Measurements from ENCODE around the gene SEC16B.

Gene SEC16B

GRCh38 chr1:177984761-177985160 is 14.9 kb upstream of the SEC16B start:
- Mint-ChIP-seq H3K9me3 (peaks cover 16% of the 10 kb centered on the region), H3K4me1 (ENCODE audit: low read depth) (no peaks in the 10 kb centered on the region), H3K27ac (no peak overlapping the region), H3K27me3 (ENCODE audit: low read depth) (no peaks in the 10 kb centered on the region), H3K36me3 (ENCODE audit: low read depth) (no peaks in the 10 kb centered on the region), H3K4me3 (no peak overlapping the region)

GRCh38 chr1:177984136-177984525 is 14.3 kb upstream of the SEC16B start:
- Mint-ChIP-seq H3K9me3 (peaks cover 9% of the 10 kb centered on the region), H3K36me3 (ENCODE audit: low read depth) (no peaks in the 10 kb centered on the region), H3K4me1 (ENCODE audit: low read depth) (no peaks in the 10 kb centered on the region), H3K4me3 (no peak overlapping the region), H3K27me3 (ENCODE audit: low read depth) (no peaks in the 10 kb centered on the region), H3K27ac (no peak overlapping the region)

- H3K4me3 Mint-ChIP-seq = no peak overlapping the region
- H3K4me1 Mint-ChIP-seq (ENCODE audit: low read depth) = no peaks in the 10 kb centered on the region
- H3K27me3 Mint-ChIP-seq (ENCODE audit: low read depth) = no peaks in the 10 kb centered on the region
- H3K27ac Mint-ChIP-seq = no peak overlapping the region
- H3K36me3 Mint-ChIP-seq (ENCODE audit: low read depth) = no peaks in the 10 kb centered on the region
- peaks cover 8% of the 10 kb centered on the region for H3K9me3 Mint-ChIP-seq
These were observed 13.8 kb upstream of the SEC16B start for GRCh38 chr1:177983482-177984135.

- peaks cover 8% of the 10 kb centered on the region for H3K9me3 Mint-ChIP-seq
- H3K4me1 Mint-ChIP-seq (ENCODE audit: low read depth) = no peaks in the 10 kb centered on the region
- H3K36me3 Mint-ChIP-seq (ENCODE audit: low read depth) = no peaks in the 10 kb centered on the region
- H3K27me3 Mint-ChIP-seq (ENCODE audit: low read depth) = no peaks in the 10 kb centered on the region
- no peak overlapping the region for H3K27ac Mint-ChIP-seq
- H3K4me3 Mint-ChIP-seq = no peak overlapping the region
These were observed 13.2 kb upstream of the SEC16B start for GRCh38 chr1:177983077-177983476.

GRCh38 chr1:177981200-177981599 is 11.3 kb upstream of the SEC16B start:
- Mint-ChIP-seq H3K9me3 (no peaks in the 10 kb centered on the region), H3K4me3 (no peak overlapping the region), H3K27me3 (ENCODE audit: low read depth) (no peaks in the 10 kb centered on the region), H3K27ac (no peak overlapping the region), H3K4me1 (ENCODE audit: low read depth) (no peaks in the 10 kb centered on the region), H3K36me3 (ENCODE audit: low read depth) (no peaks in the 10 kb centered on the region)

- Mint-ChIP-seq H3K4me1 (ENCODE audit: low read depth) (no peaks in the 10 kb centered on the region), H3K4me3 (no peak overlapping the region), H3K27ac (no peak overlapping the region), H3K36me3 (ENCODE audit: low read depth) (no peaks in the 10 kb centered on the region), H3K9me3 (no peaks in the 10 kb centered on the region), H3K27me3 (ENCODE audit: low read depth) (no peaks in the 10 kb centered on the region)
These were observed 9.4 kb upstream of the SEC16B start for GRCh38 chr1:177979272-177979671.

GRCh38 chr1:177978530-177978929 is 8.7 kb upstream of the SEC16B start:
- H3K27ac Mint-ChIP-seq = no peak overlapping the region
- no peaks in the 10 kb centered on the region for H3K36me3 Mint-ChIP-seq (ENCODE audit: low read depth)
- no peak overlapping the region for H3K4me3 Mint-ChIP-seq
- no peaks in the 10 kb centered on the region for H3K4me1 Mint-ChIP-seq (ENCODE audit: low read depth)
- H3K27me3 Mint-ChIP-seq (ENCODE audit: low read depth) = no peaks in the 10 kb centered on the region
- no peaks in the 10 kb centered on the region for H3K9me3 Mint-ChIP-seq

GRCh38 chr1:177977141-177977540 is 7.3 kb upstream of the SEC16B start:
- Mint-ChIP-seq H3K36me3 (ENCODE audit: low read depth) (no peaks in the 10 kb centered on the region), H3K4me3 (no peak overlapping the region), H3K27me3 (ENCODE audit: low read depth) (no peaks in the 10 kb centered on the region), H3K27ac (no peak overlapping the region), H3K4me1 (ENCODE audit: low read depth) (no peaks in the 10 kb centered on the region), H3K9me3 (no peaks in the 10 kb centered on the region)

- H3K27me3 Mint-ChIP-seq (ENCODE audit: low read depth) = no peaks in the 10 kb centered on the region
- no peaks in the 10 kb centered on the region for H3K4me1 Mint-ChIP-seq (ENCODE audit: low read depth)
- H3K4me3 Mint-ChIP-seq = no peak overlapping the region
- H3K9me3 Mint-ChIP-seq = no peaks in the 10 kb centered on the region
- no peak overlapping the region for H3K27ac Mint-ChIP-seq
- no peaks in the 10 kb centered on the region for H3K36me3 Mint-ChIP-seq (ENCODE audit: low read depth)
These were observed 6.7 kb upstream of the SEC16B start for GRCh38 chr1:177976596-177976995.

GRCh38 chr1:177975588-177976495 is 6.0 kb upstream of the SEC16B start:
- Mint-ChIP-seq H3K4me3 (no peak overlapping the region), H3K4me1 (ENCODE audit: low read depth) (no peaks in the 10 kb centered on the region), H3K36me3 (ENCODE audit: low read depth) (no peaks in the 10 kb centered on the region), H3K9me3 (no peaks in the 10 kb centered on the region), H3K27me3 (ENCODE audit: low read depth) (no peaks in the 10 kb centered on the region), H3K27ac (no peak overlapping the region)

- no peaks in the 10 kb centered on the region for H3K27me3 Mint-ChIP-seq (ENCODE audit: low read depth)
- H3K27ac Mint-ChIP-seq = no peak overlapping the region
- no peaks in the 10 kb centered on the region for H3K36me3 Mint-ChIP-seq (ENCODE audit: low read depth)
- H3K4me1 Mint-ChIP-seq (ENCODE audit: low read depth) = no peaks in the 10 kb centered on the region
- H3K4me3 Mint-ChIP-seq = no peak overlapping the region
- H3K9me3 Mint-ChIP-seq = no peaks in the 10 kb centered on the region
These were observed 3.7 kb upstream of the SEC16B start for GRCh38 chr1:177973585-177973984.

GRCh38 chr1:177969109-177969508 is 749 bp downstream of the SEC16B start:
- H3K36me3 Mint-ChIP-seq (ENCODE audit: low read depth) = no peaks in the 10 kb centered on the region
- no peaks in the 10 kb centered on the region for H3K27me3 Mint-ChIP-seq (ENCODE audit: low read depth)
- no peaks in the 10 kb centered on the region for H3K4me1 Mint-ChIP-seq (ENCODE audit: low read depth)
- no peaks in the 10 kb centered on the region for H3K9me3 Mint-ChIP-seq
- no peak overlapping the region for H3K4me3 Mint-ChIP-seq
- no peak overlapping the region for H3K27ac Mint-ChIP-seq

- Mint-ChIP-seq H3K27ac (no peak overlapping the region), H3K9me3 (no peaks in the 10 kb centered on the region), H3K4me3 (no peak overlapping the region), H3K27me3 (ENCODE audit: low read depth) (no peaks in the 10 kb centered on the region), H3K4me1 (ENCODE audit: low read depth) (no peaks in the 10 kb centered on the region), H3K36me3 (ENCODE audit: low read depth) (no peaks in the 10 kb centered on the region)
These were observed 3.7 kb downstream of the SEC16B start for GRCh38 chr1:177966199-177966598.

- no peak overlapping the region for H3K4me3 Mint-ChIP-seq
- H3K4me1 Mint-ChIP-seq (ENCODE audit: low read depth) = no peaks in the 10 kb centered on the region
- no peaks in the 10 kb centered on the region for H3K36me3 Mint-ChIP-seq (ENCODE audit: low read depth)
- H3K27ac Mint-ChIP-seq = no peak overlapping the region
- H3K27me3 Mint-ChIP-seq (ENCODE audit: low read depth) = no peaks in the 10 kb centered on the region
- H3K9me3 Mint-ChIP-seq = no peaks in the 10 kb centered on the region
These were observed 4.6 kb downstream of the SEC16B start for GRCh38 chr1:177965293-177965692.

GRCh38 chr1:177964336-177964735 is 5.5 kb downstream of the SEC16B start:
- Mint-ChIP-seq H3K4me3 (no peak overlapping the region), H3K9me3 (no peaks in the 10 kb centered on the region), H3K27me3 (ENCODE audit: low read depth) (no peaks in the 10 kb centered on the region), H3K36me3 (ENCODE audit: low read depth) (no peaks in the 10 kb centered on the region), H3K27ac (no peak overlapping the region), H3K4me1 (ENCODE audit: low read depth) (no peaks in the 10 kb centered on the region)

Measured in T-helper 1 cell treated with Interleukin-12 subunit alpha and Interleukin-12 subunit beta and Interleukin-4 antibody, amounts not matched to agents 30 μg/mL and 1 μg/mL, for 36 hours (primary cell).